ENCODE results near the gene ADGRV1.

DNA sequence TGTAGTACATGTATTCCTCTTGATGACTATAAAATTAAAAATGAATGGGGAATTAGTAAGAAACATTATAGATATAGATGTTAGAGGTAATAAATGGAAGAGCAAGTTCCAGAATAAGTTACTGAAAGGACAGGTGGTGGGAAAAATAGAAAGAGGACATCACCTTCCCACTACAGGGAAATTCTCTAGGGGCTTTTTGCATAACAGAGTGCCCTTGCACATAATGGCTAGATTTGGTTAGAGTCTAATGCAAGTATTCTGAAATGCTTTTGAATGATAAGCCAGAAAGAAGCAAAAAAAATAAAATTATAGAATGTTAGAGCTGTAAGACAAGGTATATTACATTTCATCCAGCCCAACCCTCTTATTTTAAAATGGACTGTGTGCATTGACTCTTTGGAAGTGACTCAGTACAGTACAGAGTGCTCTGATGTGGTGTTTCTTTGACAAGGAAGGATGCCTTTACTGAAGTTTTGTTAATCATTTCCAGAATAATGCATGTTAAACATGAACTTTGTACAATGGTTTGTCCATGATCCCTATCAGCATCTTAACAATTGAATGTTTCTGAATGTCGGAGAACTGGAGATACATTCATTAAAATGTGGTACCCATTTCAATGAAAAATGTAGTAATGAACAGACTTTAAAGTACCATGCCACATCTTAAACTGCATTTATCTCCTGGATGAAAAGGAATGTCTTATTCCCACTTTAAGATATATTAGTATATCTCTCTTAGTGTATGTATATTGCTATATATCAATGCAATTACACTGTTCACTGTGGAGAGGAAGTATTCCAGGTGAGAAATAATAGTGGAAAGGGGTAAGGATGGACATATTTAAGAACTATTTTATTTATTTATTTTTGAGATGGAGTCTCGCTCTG lies 391.1 kb downstream of the ADGRV1 start:
- TF ChIP-seq ZNF274 (IDR thresholded peaks at IDR 0.05; ENCODE audit: low read depth, low read length) (no peak), YY1 (IDR thresholded peaks at IDR 0.05; ENCODE audit: insufficient read depth, insufficient read length) (no peak), SUZ12 (IDR thresholded peaks at IDR 0.05; ENCODE audit: extremely low read depth, insufficient read depth, insufficient read length) (no peak)
